ENCODE measurements around the gene SLC7A6OS. TPM values are rescaled to one million over a fixed set of nuclear protein-coding genes. Genes with fewer than 3 reads are reported as not detected.

Gene SLC7A6OS
- total and polyA plus RNA-seq, 2 experiments from 2014 or later, result 8.8 to 18.9 TPM

DNA sequence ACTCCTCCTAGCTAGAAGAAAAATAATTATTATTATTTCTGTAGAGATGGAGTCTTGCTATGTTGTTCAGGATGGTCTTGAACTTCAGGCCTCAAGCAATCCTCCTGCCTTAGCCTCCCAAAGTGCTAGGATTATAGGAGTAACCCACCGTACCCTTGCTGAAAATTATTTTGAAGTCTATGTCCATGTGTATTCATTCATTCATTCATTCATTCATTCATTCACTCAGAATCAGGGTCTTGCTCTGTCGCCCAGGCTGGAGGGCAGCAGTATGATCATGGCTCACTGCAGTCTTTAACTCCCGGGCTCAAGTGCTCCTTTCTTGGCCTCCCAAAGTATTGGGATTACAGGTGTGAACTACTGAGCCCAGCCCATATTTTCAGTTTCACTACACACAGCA, 4.1 kb downstream of the SLC7A6OS start:
- Histone ChIP-seq H3K27me3 (no peaks in the 10 kb centered on the region), H3K79me2 (peaks cover 45% of the 10 kb centered on the region), H3K27ac (no peak overlapping the region), H3K4me2 (no peak overlapping the region), H3K4me1 (ENCODE audit: insufficient read depth) (peaks cover 10% of the 10 kb centered on the region), H3K9me3 (ENCODE audit: low read depth) (no peaks in the 10 kb centered on the region), H2AFZ (no peak overlapping the region), H4K20me1 (ENCODE audit: insufficient read depth, poor library complexity, severe bottlenecking) (peaks cover 3% of the 10 kb centered on the region), H3K9me2 (replicated peaks; ENCODE audit: insufficient read depth) (no peaks in the 10 kb centered on the region), H3K4me3 (no peak overlapping the region), H3K36me3 (replicated peaks; ENCODE audit: insufficient read depth, low read depth) (no peaks in the 10 kb centered on the region)
- WGBS (ENCODE audit: low lambda C conversion rate, missing lambda C conversion rate), result 100% methylated on average over 3 of the region's 3 CpGs
- no peak for DNase-seq (ENCODE audit: low spot score)
- no peak for TF ChIP-seq EZH2 (IDR thresholded peaks at IDR 0.05; ENCODE audit: borderline replicate concordance)
- no peak for TF ChIP-seq EZH2phosphoT487 (IDR thresholded peaks at IDR 0.05; ENCODE audit: low read depth, severe bottlenecking, unreplicated experiment)
- TF ChIP-seq, protein P1, sequence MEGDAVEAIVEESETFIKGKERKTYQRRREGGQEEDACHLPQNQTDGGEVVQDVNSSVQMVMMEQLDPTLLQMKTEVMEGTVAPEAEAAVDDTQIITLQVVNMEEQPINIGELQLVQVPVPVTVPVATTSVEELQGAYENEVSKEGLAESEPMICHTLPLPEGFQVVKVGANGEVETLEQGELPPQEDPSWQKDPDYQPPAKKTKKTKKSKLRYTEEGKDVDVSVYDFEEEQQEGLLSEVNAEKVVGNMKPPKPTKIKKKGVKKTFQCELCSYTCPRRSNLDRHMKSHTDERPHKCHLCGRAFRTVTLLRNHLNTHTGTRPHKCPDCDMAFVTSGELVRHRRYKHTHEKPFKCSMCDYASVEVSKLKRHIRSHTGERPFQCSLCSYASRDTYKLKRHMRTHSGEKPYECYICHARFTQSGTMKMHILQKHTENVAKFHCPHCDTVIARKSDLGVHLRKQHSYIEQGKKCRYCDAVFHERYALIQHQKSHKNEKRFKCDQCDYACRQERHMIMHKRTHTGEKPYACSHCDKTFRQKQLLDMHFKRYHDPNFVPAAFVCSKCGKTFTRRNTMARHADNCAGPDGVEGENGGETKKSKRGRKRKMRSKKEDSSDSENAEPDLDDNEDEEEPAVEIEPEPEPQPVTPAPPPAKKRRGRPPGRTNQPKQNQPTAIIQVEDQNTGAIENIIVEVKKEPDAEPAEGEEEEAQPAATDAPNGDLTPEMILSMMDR (IDR thresholded peaks at IDR 0.05; ENCODE audit: poor library complexity), result no peak

DNA sequence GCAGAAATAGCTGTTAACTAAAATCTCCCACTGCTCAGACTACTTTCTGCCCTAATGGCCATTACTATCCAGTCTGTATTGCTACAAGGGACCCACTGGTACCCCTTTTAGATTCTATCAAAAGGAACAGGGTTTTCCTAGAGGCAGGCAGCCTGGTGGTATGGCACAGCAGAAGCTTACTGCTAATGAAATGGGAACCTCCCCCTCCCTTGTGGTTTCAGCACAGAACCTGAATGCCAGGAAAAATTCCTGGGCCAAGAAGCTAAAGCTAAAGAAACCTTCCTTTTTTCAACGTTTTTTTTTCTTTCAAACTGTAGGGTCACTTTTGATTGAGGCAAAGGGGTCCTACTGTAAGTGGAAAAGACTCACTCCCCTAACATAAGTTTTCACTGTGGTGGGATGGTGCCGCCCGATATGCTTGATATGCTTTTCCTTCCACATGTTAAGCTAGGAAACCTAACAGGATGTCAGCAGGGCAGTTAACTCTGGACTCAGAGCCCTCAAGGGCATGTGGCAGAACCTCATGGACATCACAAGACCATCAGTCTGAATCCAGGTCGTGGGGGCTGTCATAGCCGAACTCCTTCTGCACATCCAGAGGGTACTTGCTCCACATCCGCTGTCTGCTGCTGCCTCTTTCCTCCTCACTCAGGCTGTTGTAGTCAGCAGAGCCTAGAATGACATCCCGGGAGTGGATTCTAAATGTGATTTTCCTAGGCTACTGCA, 9.8 kb downstream of the SLC7A6OS start:
- Histone ChIP-seq H3K4me2 (no peak overlapping the region), H3K36me3 (replicated peaks; ENCODE audit: insufficient read depth, low read depth) (no peaks in the 10 kb centered on the region), H3K27ac (peak overlapping the region; percentile 23), H3K4me1 (ENCODE audit: insufficient read depth) (peaks cover 30% of the 10 kb centered on the region), H4K20me1 (ENCODE audit: insufficient read depth, poor library complexity, severe bottlenecking) (no peaks in the 10 kb centered on the region), H3K27me3 (no peaks in the 10 kb centered on the region), H3K79me2 (peaks cover 1% of the 10 kb centered on the region), H3K9me2 (replicated peaks; ENCODE audit: insufficient read depth) (no peaks in the 10 kb centered on the region), H3K9me3 (ENCODE audit: low read depth) (no peaks in the 10 kb centered on the region), H2AFZ (no peak overlapping the region), H3K4me3 (no peak overlapping the region)
- no peak for DNase-seq (ENCODE audit: low spot score)
- TF ChIP-seq EZH2 (IDR thresholded peaks at IDR 0.05; ENCODE audit: borderline replicate concordance) (no peak), EZH2phosphoT487 (IDR thresholded peaks at IDR 0.05; ENCODE audit: low read depth, severe bottlenecking, unreplicated experiment) (no peak)
- TF ChIP-seq, protein P1 (IDR thresholded peaks at IDR 0.05; ENCODE audit: poor library complexity), result no peak
- 94% methylated on average over 7 of the region's 7 CpGs for WGBS (ENCODE audit: low lambda C conversion rate, missing lambda C conversion rate)

DNA sequence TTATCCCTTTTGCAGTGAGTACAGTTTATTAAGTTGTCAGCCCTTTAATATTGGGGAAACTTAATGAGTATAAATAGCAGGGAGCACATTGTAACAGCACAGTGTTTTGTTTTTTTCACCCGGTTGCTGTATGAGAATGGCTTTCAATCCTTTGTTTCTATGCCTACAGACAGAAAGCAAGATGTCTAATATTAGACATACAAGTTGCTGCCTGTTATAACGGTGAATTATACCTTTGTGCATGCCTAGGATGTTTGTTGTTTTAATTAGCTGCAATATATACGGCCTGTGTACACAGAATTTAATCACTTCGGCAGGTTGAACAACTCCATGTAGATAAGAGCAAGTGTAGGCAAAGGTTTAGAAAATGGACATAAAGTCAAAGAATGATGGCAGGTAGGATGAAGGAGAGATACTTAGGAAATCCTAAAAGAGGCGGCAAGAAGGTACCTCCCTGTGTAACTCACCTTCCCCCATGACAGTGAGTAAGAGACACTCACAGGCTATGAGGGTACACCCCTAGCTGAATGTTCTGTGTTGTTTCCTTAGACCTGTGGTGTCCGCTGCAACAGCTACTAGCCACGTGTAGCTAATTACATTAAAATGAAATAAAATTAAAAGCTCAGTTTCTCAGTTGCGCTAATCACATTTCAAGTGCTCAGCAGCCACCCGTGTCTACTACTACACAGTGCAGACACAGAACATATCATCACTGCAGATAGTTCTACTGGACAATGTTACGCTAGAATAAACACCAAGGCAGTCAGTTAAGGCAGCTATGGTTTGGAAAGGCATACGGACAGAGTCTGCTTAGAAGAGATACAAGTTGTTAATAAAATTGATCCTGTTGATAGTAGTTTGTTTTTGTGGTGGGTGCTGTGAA, 10.9 kb downstream of the SLC7A6OS start:
- H3K36me3 ChIP-seq (replicated peaks; ENCODE audit: insufficient read depth, low read depth), result no peaks in the 10 kb centered on the region
- peak overlapping the region; percentile 27 for H3K4me2 ChIP-seq
- DNase-seq (ENCODE audit: low spot score), result no peak
- peaks cover 30% of the 10 kb centered on the region for H3K4me1 ChIP-seq (ENCODE audit: insufficient read depth)
- no peaks in the 10 kb centered on the region for H3K79me2 ChIP-seq
- 73% methylated on average over 11 of the region's 11 CpGs for WGBS (ENCODE audit: low lambda C conversion rate, missing lambda C conversion rate)
- H3K9me3 ChIP-seq (ENCODE audit: low read depth), result no peaks in the 10 kb centered on the region
- TF ChIP-seq, protein P1 (IDR thresholded peaks at IDR 0.05; ENCODE audit: poor library complexity), result no peak
- TF ChIP-seq EZH2 (IDR thresholded peaks at IDR 0.05; ENCODE audit: borderline replicate concordance) (no peak), EZH2phosphoT487 (IDR thresholded peaks at IDR 0.05; ENCODE audit: low read depth, severe bottlenecking, unreplicated experiment) (no peak)
- H4K20me1 ChIP-seq (ENCODE audit: insufficient read depth, poor library complexity, severe bottlenecking), result no peaks in the 10 kb centered on the region
- H2AFZ ChIP-seq, result no peak overlapping the region
- no peaks in the 10 kb centered on the region for H3K9me2 ChIP-seq (replicated peaks; ENCODE audit: insufficient read depth)
- H3K4me3 ChIP-seq, result no peak overlapping the region
- peak overlapping the region; percentile 44 for H3K27ac ChIP-seq
- H3K27me3 ChIP-seq, result no peaks in the 10 kb centered on the region
